HCT116 (cell line): ENCODE measurements around the gene RGS6. TPM values are rescaled to one million over a fixed set of nuclear protein-coding genes. Genes with fewer than 3 reads are reported as not detected.

Experiments
- ATAC-seq: fragments of 200-7000 bp; cut with Tn5 transposase; 2 replicates; pipeline ENCODE4 v1.9.1; 2020; ENCODE audit warnings: mild to moderate bottlenecking, moderate library complexity
- BruUV-seq: library from RNA; stranded (reverse); fragments of 400-500 nt; replicated peaks from 2 replicates; lab custom pipeline; 2021; lab: Mats Ljungman, UMichigan
- CTCF ChIA-PET: fragments of 300-600 bp; sonication (Branson Sonifier 250); formaldehyde crosslinking; loops from one replicate; lab custom pipeline; 2021; ENCODE audit warnings: antibody characterized with exemption; lab: Charles Lee
- POLR2A ChIA-PET: fragments of 300-600, 350-600 bp; sonication (Branson Sonifier 250); formaldehyde crosslinking; loops from one replicate; lab custom pipeline; 2021; ENCODE audit warnings: antibody characterized with exemption; lab: Charles Lee
- RAD21 ChIA-PET, 2 experiments: fragments of 300-600 bp; sonication (Branson Sonifier 250); formaldehyde crosslinking; loops; one replicate each; lab custom pipeline; 2023; ENCODE audit warnings: low total read pairs in 2 of 2; ENCODE audit not compliant: uncharacterized antibody in 2 of 2, unreplicated experiment in 2 of 2, low non-redundant PET in 1 of 2; lab: Charles Lee
- DNase-seq: peaks from one replicate; pipeline ENCODE4 v3.0.0-alpha.2; 2010; ENCODE audit warnings: low read depth, low spot score
- H2AFZ ChIP-seq: fragments of 200-600 bp; shearing (Covaris generic), sonication (generic); 2 replicates; pipeline ENCODE4 v1.6.1; 2017; ENCODE audit warnings: low read depth, mixed run types, mixed read lengths, antibody characterized with exemption, low read length; ENCODE audit not compliant: poor library complexity, severe bottlenecking
- H3K27ac ChIP-seq: 2 replicates; pipeline ENCODE4 v1.5.1; 2012; ENCODE audit warnings: low read depth, low read length
- H3K27me3 ChIP-seq: fragments of 200-600 bp; sonication (generic); 2 replicates; pipeline ENCODE4 v1.6.1; 2016; ENCODE audit warnings: mixed run types, low read length, mixed read lengths; ENCODE audit not compliant: insufficient read depth
- H3K36me3 ChIP-seq, 2 experiments: fragments of 200-500 bp in 1 of 2; fragments of 200-600 bp in 1 of 2; sonication (Bioruptor generic) in 1 of 2; sonication (generic) in 1 of 2; 2 replicates each; pipeline versions ENCODE4 v1.5.1 to v1.6.1; 2014 to 2016; ENCODE audit warnings: low read length in 2 of 2, inconsistent platforms in 1 of 2, mixed read lengths in 1 of 2, mixed run types in 1 of 2; ENCODE audit not compliant: insufficient read depth in 2 of 2, control insufficient read depth in 1 of 2
- H3K4me1 ChIP-seq, 2 experiments: fragments of 200-600 bp in 1 of 2; sonication (generic) in 1 of 2; 2 replicates each; pipeline versions ENCODE4 v1.5.1 to v1.6.1; 2012 to 2017; ENCODE audit warnings: low read length in 2 of 2, inconsistent platforms in 1 of 2, mild to moderate bottlenecking in 1 of 2, mixed read lengths in 1 of 2, mixed run types in 1 of 2, moderate library complexity in 1 of 2; ENCODE audit not compliant: insufficient read depth in 2 of 2, control insufficient read depth in 1 of 2
- H3K4me2 ChIP-seq: fragments of 200-600 bp; sonication (generic); 2 replicates; pipeline ENCODE4 v1.6.1; 2017; ENCODE audit warnings: mixed run types, low read length, mixed read lengths
- H3K4me3 ChIP-seq, 2 experiments: fragments of 200-600 bp in 1 of 2; sonication (generic) in 1 of 2; replicated peaks in 1 of 2; 2 replicates each; pipeline ENCODE4 v1.5.1; 2011 to 2016; ENCODE audit warnings: low read length in 2 of 2, control low read depth in 1 of 2, low read depth in 1 of 2, mild to moderate bottlenecking in 1 of 2, mixed read lengths in 1 of 2, mixed run types in 1 of 2
- H3K79me2 ChIP-seq: fragments of 200-600 bp; sonication (generic); 2 replicates; pipeline ENCODE4 v1.6.1; 2017; ENCODE audit warnings: mild to moderate bottlenecking, mixed run types, low read length, moderate library complexity, mixed read lengths; ENCODE audit not compliant: insufficient read depth
- H3K9ac ChIP-seq: fragments of 200-600 bp; sonication (generic); 2 replicates; pipeline ENCODE4 v1.6.1; 2016; ENCODE audit warnings: low read length, mixed read lengths
- H3K9me2 ChIP-seq: fragments of 200-600 bp; sonication (generic), shearing (Covaris generic); 2 replicates; pipeline ENCODE4 v1.6.1; 2017; ENCODE audit warnings: mixed run types, mild to moderate bottlenecking, moderate library complexity; ENCODE audit not compliant: insufficient read depth
- H3K9me3 ChIP-seq, 2 experiments: fragments of 200-500 bp in 1 of 2; fragments of 200-600 bp in 1 of 2; sonication (Bioruptor generic) in 1 of 2; sonication (generic) in 1 of 2; 2 replicates each; pipeline ENCODE4 v1.6.1; 2014 to 2017; ENCODE audit warnings: low read length in 2 of 2, mixed read lengths in 2 of 2, inconsistent platforms in 1 of 2, low read depth in 1 of 2, mild to moderate bottlenecking in 1 of 2, mixed run types in 1 of 2, moderate library complexity in 1 of 2; ENCODE audit not compliant: control insufficient read depth in 1 of 2, insufficient read depth in 1 of 2
- H4K20me1 ChIP-seq: fragments of 200-600 bp; sonication (generic), shearing (Covaris generic); 2 replicates; pipeline ENCODE4 v1.6.1; 2017; ENCODE audit warnings: mixed run types, mild to moderate bottlenecking, moderate library complexity; ENCODE audit not compliant: insufficient read depth
- ATF3 ChIP-seq: IDR thresholded peaks from 2 replicates; pipeline ENCODE4 v1.6.1; 2012
- CEBPB ChIP-seq: IDR thresholded peaks from 2 replicates; pipeline ENCODE4 v1.6.1; 2012; ENCODE audit warnings: low read depth
- CTCF ChIP-seq, 3 experiments: fragments of 200-600 bp in 1 of 3; sonication (generic) in 1 of 3; IDR thresholded peaks in 2 of 3; conservative IDR thresholded peaks in 1 of 3; 2 replicates each; pipeline ENCODE4 v1.5.1; 2012 to 2017; ENCODE audit warnings: low read depth in 2 of 3, low read length in 2 of 3, antibody characterized with exemption in 1 of 3, borderline replicate concordance in 1 of 3, control low read depth in 1 of 3, mild to moderate bottlenecking in 1 of 3, mixed read lengths in 1 of 3, mixed run types in 1 of 3, moderate library complexity in 1 of 3; ENCODE audit not compliant: insufficient read depth in 1 of 3
- ELF1 ChIP-seq: IDR thresholded peaks from 2 replicates; pipeline ENCODE4 v1.6.1; 2012; ENCODE audit warnings: low read depth, borderline replicate concordance
- EZH2 ChIP-seq: fragments of 200-600 bp; sonication (generic); IDR thresholded peaks from 2 replicates; pipeline ENCODE4 v1.6.1; 2017; ENCODE audit warnings: antibody characterized with exemption, mixed run types
- EZH2phosphoT487 ChIP-seq: fragments of 200-600 bp; IDR thresholded peaks from 2 replicates; pipeline ENCODE4 v1.6.1; 2018; ENCODE audit warnings: antibody characterized with exemption, borderline replicate concordance
- FOSL1 ChIP-seq: IDR thresholded peaks from 2 replicates; pipeline ENCODE4 v1.6.1; 2012; ENCODE audit warnings: low read depth
- JUND ChIP-seq: IDR thresholded peaks from 2 replicates; pipeline ENCODE4 v1.6.1; 2012
- POLR2A ChIP-seq: IDR thresholded peaks from 2 replicates; pipeline ENCODE4 v1.7.0; 2011; ENCODE audit warnings: borderline replicate concordance; ENCODE audit not compliant: insufficient read depth, insufficient read length; ENCODE audit errors: extremely low read depth
- POLR2AphosphoS5 ChIP-seq: IDR thresholded peaks from 2 replicates; pipeline ENCODE4 v1.6.1; 2011; ENCODE audit warnings: mild to moderate bottlenecking, low read depth, low read length, moderate library complexity
- RAD21 ChIP-seq: IDR thresholded peaks from 2 replicates; pipeline ENCODE4 v1.6.1; 2012; ENCODE audit warnings: low read depth, mild to moderate bottlenecking
- REST ChIP-seq: IDR thresholded peaks from 2 replicates; pipeline ENCODE4 v1.6.1; 2012; ENCODE audit warnings: low read depth
- TCF7L2 ChIP-seq: IDR thresholded peaks from 2 replicates; pipeline ENCODE4 v1.7.0; 2011; ENCODE audit warnings: borderline replicate concordance, inconsistent platforms; ENCODE audit not compliant: insufficient read depth, insufficient read length; ENCODE audit errors: extremely low read depth
- YY1 ChIP-seq: IDR thresholded peaks from 2 replicates; pipeline ENCODE4 v1.6.1; 2011; ENCODE audit warnings: low read length, low read depth, moderate library complexity, mild to moderate bottlenecking; ENCODE audit not compliant: insufficient replicate concordance; ENCODE audit errors: extremely low read depth
- ZFX ChIP-seq: fragments of 450-650 bp; IDR thresholded peaks from 2 replicates; pipeline ENCODE4 v1.6.1; 2017
- ZNF274 ChIP-seq: fragments of 200-500 bp; sonication (Bioruptor generic); IDR thresholded peaks from 2 replicates; pipeline ENCODE4 v1.6.1; 2014; ENCODE audit warnings: mild to moderate bottlenecking, low read depth, low read length, inconsistent platforms
- intact Hi-C: fragments of 100-400 bp; cut with micrococcal nuclease; formaldehyde crosslinking; loops from 2 replicates; pipeline ENCODE4 v1.10.0; 2022
- total RNA-seq: library from RNA; stranded (reverse); gene quantifications from one replicate; pipeline ENCODE4 v1.2.1, GENCODE V29; 2021; ENCODE audit not compliant: unreplicated experiment

The RGS6 gene
- total RNA-seq, 1 experiment from 2014 or later: 4.7 TPM

- TF ChIP-seq POLR2A (no peak), JUND (no peak), ELF1 (no peak), CEBPB (no peak), TCF7L2 (no peak)
- Histone ChIP-seq H3K4me1 (no peaks in the 10 kb centered on the region), H3K9me3 (no peaks in the 10 kb centered on the region), H3K79me2 (no peaks in the 10 kb centered on the region), H3K9ac (no peak overlapping the region), H2AFZ (no peak overlapping the region), H3K27me3 (no peaks in the 10 kb centered on the region), H3K9me2 (no peaks in the 10 kb centered on the region), H3K4me2 (no peak overlapping the region), H3K27ac (no peak overlapping the region), H4K20me1 (no peaks in the 10 kb centered on the region), H3K36me3 (no peaks in the 10 kb centered on the region), H3K4me3 (no peak overlapping the region)
- POLR2A ChIA-PET: no interaction called here
- BruUV-seq: no TSS peak
- CTCF ChIA-PET: no interaction called here
- RAD21 ChIA-PET: no interaction called here
- DNase-seq (no peak), ATAC-seq (no peak)
- intact Hi-C loops: no loop called here
Measured at GRCh38 chr14:71995741-71996140, 63.5 kb downstream of the RGS6 start.

- Histone ChIP-seq H3K4me1 (no peaks in the 10 kb centered on the region), H3K4me3 (no peak overlapping the region), H4K20me1 (no peaks in the 10 kb centered on the region), H3K4me2 (no peak overlapping the region), H3K9ac (no peak overlapping the region), H3K9me2 (no peaks in the 10 kb centered on the region), H3K79me2 (no peaks in the 10 kb centered on the region), H3K27me3 (no peaks in the 10 kb centered on the region), H3K27ac (no peak overlapping the region), H3K9me3 (no peaks in the 10 kb centered on the region), H2AFZ (no peak overlapping the region), H3K36me3 (no peaks in the 10 kb centered on the region)
- CTCF ChIA-PET: no interaction called here
- ATAC-seq (no peak), DNase-seq (no peak)
- intact Hi-C loops: no loop called here
- BruUV-seq: no TSS peak
- RAD21 ChIA-PET: no interaction called here
- POLR2A ChIA-PET: no interaction called here
- TF ChIP-seq POLR2AphosphoS5 (no peak), ATF3 (no peak), ZNF274 (no peak), EZH2phosphoT487 (no peak), RAD21 (no peak), FOSL1 (no peak), ELF1 (no peak), POLR2A (no peak), EZH2 (no peak), REST (no peak), CTCF (IDR thresholded peaks at IDR 0.05 in 2 of 3, conservative IDR thresholded peaks at IDR 0.05 in 1 of 3; ENCODE audit: borderline replicate concordance in 1 of 3, insufficient read depth in 1 of 3, low read depth in 2 of 3, low read length in 2 of 3) (no peak), ZFX (no peak), YY1 (no peak), TCF7L2 (no peak)
Measured at GRCh38 chr14:71996610-71997009, 64.4 kb downstream of the RGS6 start.
